CD14-positive monocyte (primary cell): ENCODE data around the gene NRXN3. TPM values are rescaled to one million over a fixed set of nuclear protein-coding genes. Genes with fewer than 3 reads are reported as not detected.

Experiments used
- DNase-seq, 3 donors: peaks; one replicate each; pipeline ENCODE4 v3.0.0-alpha.2; 2011 to 2022
- H2AFZ ChIP-seq: 2 replicates; pipeline ENCODE4 v1.6.0; 2012; ENCODE audit warnings: mild to moderate bottlenecking, low read depth, low read length, inconsistent platforms; ENCODE audit not compliant: insufficient read depth, poor library complexity, severe bottlenecking
- H3K27ac ChIP-seq, 2 donors: 1 replicate in 1 of 2; 2 replicates in 1 of 2; pipeline ENCODE4 v1.5.1; 2012 to 2013; ENCODE audit warnings: low read length in 2 of 2, control low read depth in 1 of 2, inconsistent platforms in 1 of 2, low read depth in 1 of 2, mild to moderate bottlenecking in 1 of 2
- H3K27me3 ChIP-seq, 2 donors: one replicate each; pipeline versions ENCODE4 v1.6.0 to v1.6.1; 2011 to 2013; ENCODE audit warnings: low read length in 2 of 2; ENCODE audit not compliant: control insufficient read depth in 2 of 2, insufficient read depth in 2 of 2
- H3K36me3 ChIP-seq, 2 donors: replicated peaks in 1 of 2; 1 replicate in 1 of 2; 2 replicates in 1 of 2; pipeline versions ENCODE4 v1.5.1 to v1.6.1; 2012 to 2013; ENCODE audit warnings: low read length in 2 of 2, control low read depth in 1 of 2, inconsistent platforms in 1 of 2, mild to moderate bottlenecking in 1 of 2; ENCODE audit not compliant: insufficient read depth in 2 of 2, control insufficient read depth in 1 of 2
- H3K4me1 ChIP-seq, 2 donors: 1 replicate in 1 of 2; 2 replicates in 1 of 2; pipeline versions ENCODE4 v1.5.1 to v1.6.1; 2012 to 2013; ENCODE audit warnings: low read length in 2 of 2, control low read depth in 1 of 2, inconsistent platforms in 1 of 2, mild to moderate bottlenecking in 1 of 2, moderate library complexity in 1 of 2; ENCODE audit not compliant: insufficient read depth in 2 of 2, control insufficient read depth in 1 of 2
- H3K4me2 ChIP-seq: replicated peaks from 2 replicates; pipeline ENCODE3; 2012; ENCODE audit warnings: low read length, moderate library complexity, mild to moderate bottlenecking; ENCODE audit not compliant: poor library complexity, severe bottlenecking; ENCODE audit errors: extremely low read depth
- H3K4me3 ChIP-seq, 3 experiments: fragments of 200-600 bp in 1 of 3; sonication (generic) in 1 of 3; replicated peaks in 1 of 3; 1 replicate in 2 of 3; 2 replicates in 1 of 3; pipeline ENCODE4 v1.5.1; 2011 to 2013; ENCODE audit warnings: low read length in 3 of 3, mild to moderate bottlenecking in 3 of 3, control low read depth in 2 of 3, low read depth in 2 of 3, inconsistent platforms in 1 of 3, moderate library complexity in 1 of 3
- H3K79me2 ChIP-seq: 2 replicates; pipeline ENCODE4 v1.6.0; 2012; ENCODE audit warnings: mild to moderate bottlenecking, control low read depth, inconsistent platforms, low read length, moderate library complexity; ENCODE audit not compliant: insufficient read depth
- H3K9ac ChIP-seq: 2 replicates; pipeline ENCODE4 v1.6.0; 2017; ENCODE audit warnings: low read length, mild to moderate bottlenecking; ENCODE audit not compliant: insufficient read depth, poor library complexity, severe bottlenecking
- H3K9me3 ChIP-seq, 2 donors: replicated peaks in 1 of 2; 1 replicate in 1 of 2; 2 replicates in 1 of 2; pipeline versions ENCODE4 v1.5.1 to v1.6.1; 2012 to 2013; ENCODE audit warnings: low read length in 2 of 2, control low read depth in 1 of 2; ENCODE audit not compliant: control insufficient read depth in 1 of 2, insufficient read depth in 1 of 2
- H4K20me1 ChIP-seq: 2 replicates; pipeline ENCODE4 v1.6.0; 2012; ENCODE audit warnings: mild to moderate bottlenecking, low read length, control low read depth, moderate library complexity; ENCODE audit not compliant: insufficient read depth
- H3K27ac Mint-ChIP-seq, 7 donors: one replicate each; pipeline ENCODE4 v1.8.0; 2020; ENCODE audit warnings: mild to moderate bottlenecking in 7 of 7, mixed read lengths in 7 of 7, moderate library complexity in 6 of 7, inconsistent platforms in 2 of 7
- H3K27me3 Mint-ChIP-seq, 3 donors: one replicate each; pipeline ENCODE4 v1.8.0; 2021 to 2022; ENCODE audit warnings: low read depth in 3 of 3, mild to moderate bottlenecking in 3 of 3, mixed read lengths in 3 of 3, moderate library complexity in 3 of 3, inconsistent platforms in 1 of 3
- H3K36me3 Mint-ChIP-seq, 2 donors: one replicate each; pipeline ENCODE4 v1.8.0; 2020; ENCODE audit warnings: mixed read lengths in 2 of 2, inconsistent platforms in 1 of 2, mild to moderate bottlenecking in 1 of 2
- H3K4me1 Mint-ChIP-seq: one replicate; pipeline ENCODE4 v1.8.0; 2020; ENCODE audit warnings: mild to moderate bottlenecking, mixed read lengths
- H3K4me3 Mint-ChIP-seq, 2 donors: one replicate each; pipeline ENCODE4 v1.8.0; 2020; ENCODE audit warnings: mild to moderate bottlenecking in 2 of 2, mixed read lengths in 2 of 2, moderate library complexity in 1 of 2
- H3K9me3 Mint-ChIP-seq, 7 donors: one replicate each; pipeline ENCODE4 v1.8.0; 2020 to 2022; ENCODE audit warnings: mixed read lengths in 7 of 7, mild to moderate bottlenecking in 6 of 7, moderate library complexity in 6 of 7, inconsistent platforms in 2 of 7
- CTCF ChIP-seq: fragments of 200-600 bp; IDR thresholded peaks from one replicate; pipeline ENCODE4 v1.8.0; 2022; ENCODE audit warnings: antibody characterized with exemption, mild to moderate bottlenecking
- WGBS: methylation state at CpG from one replicate; pipeline ENCODE4 v1.1.5; 2013; ENCODE audit warnings: missing lambda C conversion rate; ENCODE audit not compliant: insufficient coverage; 5-methylcytosine and 5-hydroxymethylcytosine counted together
- intact Hi-C, 2 donors: fragments of 100-400 bp; cut with micrococcal nuclease; formaldehyde crosslinking; loops; one replicate each; pipeline versions ENCODE4 v1.15.0 to v1.15.1; 2023
- polyA plus RNA-seq, 3 donors: library from polyadenylated mRNA; depleted of rRNA in 1 of 3; unstranded in 2 of 3; stranded (reverse) in 1 of 3; fragments of 300-500 nt in 2 of 3; fragments of >200 nt in 1 of 3; fragmentation: Illumina TruSeq in 2 of 3; gene quantifications; 1 replicate in 2 of 3; 2 replicates in 1 of 3; pipeline ENCODE4 v1.2.3, GENCODE V29; 2012 to 2021

Gene NRXN3
- polyA plus RNA-seq, 3 donors: not detected

- no peak overlapping the region for H3K4me3 Mint-ChIP-seq
- H3K4me2 ChIP-seq: no peak overlapping the region
- H3K9me3 Mint-ChIP-seq: peaks cover 0 to 8% (median 3%) of the 10 kb centered on the region in 7 donors
- no peaks in the 10 kb centered on the region for H3K79me2 ChIP-seq
- H3K4me1 Mint-ChIP-seq: no peaks in the 10 kb centered on the region
- H3K27ac ChIP-seq: no peak overlapping the region
- no peak overlapping the region for H3K4me3 ChIP-seq
- intact Hi-C loops: no loop called here
- TF ChIP-seq CTCF: no peak
- H3K27me3 Mint-ChIP-seq: peaks cover 2 to 3% (median 2%) of the 10 kb centered on the region in 3 donors
- H4K20me1 ChIP-seq: no peaks in the 10 kb centered on the region
- no peak for DNase-seq
- H2AFZ ChIP-seq: no peak overlapping the region
- no peaks in the 10 kb centered on the region for H3K36me3 Mint-ChIP-seq
- 67% methylated on average over 1 of the region's 3 CpGs for WGBS
- no peak overlapping the region for H3K9ac ChIP-seq
- H3K9me3 ChIP-seq: no peaks in the 10 kb centered on the region
- H3K27me3 ChIP-seq: no peaks in the 10 kb centered on the region
- no peaks in the 10 kb centered on the region for H3K4me1 ChIP-seq
- peak overlapping the region in 1 of 7 donors; percentile 15 for H3K27ac Mint-ChIP-seq
- no peaks in the 10 kb centered on the region for H3K36me3 ChIP-seq
These were observed 1340.5 kb downstream of the NRXN3 start for GRCh38 chr14:79510659-79511058.

- H3K4me3 ChIP-seq: no peak overlapping the region
- H3K27me3 ChIP-seq: no peaks in the 10 kb centered on the region
- TF ChIP-seq CTCF: no peak
- no peak overlapping the region for H2AFZ ChIP-seq
- no peaks in the 10 kb centered on the region for H3K36me3 Mint-ChIP-seq
- H4K20me1 ChIP-seq: no peaks in the 10 kb centered on the region
- intact Hi-C loops: no loop called here
- no peak overlapping the region for H3K4me2 ChIP-seq
- no peaks in the 10 kb centered on the region for H3K9me3 ChIP-seq
- H3K27me3 Mint-ChIP-seq: peaks cover 2 to 3% (median 2%) of the 10 kb centered on the region in 3 donors
- H3K79me2 ChIP-seq: no peaks in the 10 kb centered on the region
- H3K4me1 ChIP-seq: no peaks in the 10 kb centered on the region
- H3K27ac Mint-ChIP-seq: no peak overlapping the region
- no peak overlapping the region for H3K9ac ChIP-seq
- WGBS: 100% methylated on average over 1 of the region's 3 CpGs
- DNase-seq: no peak
- H3K9me3 Mint-ChIP-seq: peaks cover 0 to 8% (median 3%) of the 10 kb centered on the region in 7 donors
- no peak overlapping the region for H3K4me3 Mint-ChIP-seq
- no peaks in the 10 kb centered on the region for H3K36me3 ChIP-seq
- H3K27ac ChIP-seq: no peak overlapping the region
- no peaks in the 10 kb centered on the region for H3K4me1 Mint-ChIP-seq
These were observed 1341.0 kb downstream of the NRXN3 start for GRCh38 chr14:79511146-79511545.
